ENCODE data around the gene LPXN. TPM values are rescaled to one million over a fixed set of nuclear protein-coding genes. Genes with fewer than 3 reads are reported as not detected.
A peak's percentile ranks its signal among the peaks of the same experiment; 100 is the strongest.

LPXN gene
- total RNA-seq, result 5.0 TPM
- long read RNA-seq, partial matches to known transcripts, result 0 of 2 reads
- long read RNA-seq, other reads (novel, unspliced or antisense), result 2 of 2 reads

DNA sequence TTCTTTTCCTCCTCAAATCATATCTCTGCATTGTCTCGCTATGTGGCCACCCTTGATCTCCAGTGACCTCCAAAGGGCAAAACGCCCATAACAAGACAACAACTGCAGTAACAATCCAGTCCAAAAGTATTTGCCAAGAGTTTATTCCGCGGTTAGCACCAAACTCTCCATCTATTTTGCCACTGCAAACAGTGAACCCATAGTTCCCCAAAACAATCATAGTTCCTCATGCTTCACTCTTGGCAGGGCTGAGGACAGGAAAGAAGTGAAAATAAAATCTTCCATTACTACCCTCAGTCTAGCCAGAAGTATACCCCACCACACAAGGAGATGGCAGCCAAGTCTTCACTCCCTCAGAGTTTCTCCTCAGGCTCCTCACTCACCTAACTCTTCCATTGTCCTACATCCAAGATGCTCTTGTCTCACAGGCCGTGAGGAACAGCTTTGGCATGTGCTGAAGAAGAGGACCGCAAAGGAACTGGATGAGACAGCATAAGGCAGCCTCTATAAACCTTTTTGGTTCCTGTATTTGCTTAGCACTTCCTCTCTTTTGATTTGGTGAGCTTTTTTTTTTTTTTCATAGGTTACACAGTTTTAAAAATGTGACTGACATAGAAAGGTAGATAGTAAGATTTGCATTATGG is at the start of gene LPXN:
TSS of gene LPXN (minus strand) at position 480 of the 644 bp plus-strand sequence. CDS start at position 396, 84 bp downstream.
- intact Hi-C loops (cut with micrococcal nuclease), result loop anchor here (10.0 kb wide), 1 partner anchor 49 kb away; the partner anchor contains the start of gene CNTF
- ATAC-seq (no peak), DNase-seq (no peak)

DNA sequence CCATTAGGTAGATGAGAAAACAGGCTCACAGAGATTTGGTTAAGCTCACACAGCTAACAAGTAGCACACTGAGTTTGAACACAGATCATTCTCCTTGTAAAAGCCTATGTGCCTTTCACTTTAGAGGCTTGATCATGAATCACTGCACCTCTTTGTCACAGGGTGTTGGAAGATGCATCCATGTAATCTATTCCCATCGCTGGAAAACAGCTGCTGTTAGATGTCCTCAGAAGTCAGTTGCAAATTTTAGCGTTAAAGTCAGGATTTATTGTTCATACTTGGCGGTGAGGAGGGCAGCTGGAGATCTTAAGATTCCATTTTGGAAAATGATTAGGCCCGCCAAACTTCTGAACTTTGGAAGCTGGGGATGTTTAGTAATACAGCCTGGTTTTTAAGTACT is 49.4 kb upstream of the LPXN start:
- ATAC-seq, result no peak
- no peak for DNase-seq
- intact Hi-C loops (cut with micrococcal nuclease), result loop anchor here (10.0 kb wide), 1 partner anchor 50 kb away; the partner anchor contains the start of genes LPXN and ZFP91

- intact Hi-C loops (cut with micrococcal nuclease), result loop anchor here (10.0 kb wide), 1 partner anchor 48 kb away; the partner anchor contains the start of genes LPXN and ZFP91
- DNase-seq, result no peak
- peak; percentile 67 for ATAC-seq
Observed at GRCh38 chr11:58622344-58622743, 46.7 kb upstream of the LPXN start, which contains the start of gene CNTF. Gene CNTF (plus strand): TSS chr11:58622665. CDS start chr11:58622753, 88 bp downstream.

GRCh38 chr11:58621586-58622262 is 46.1 kb upstream of the LPXN start:
- DNase-seq (no peak), ATAC-seq (no peak)
- intact Hi-C loops (cut with micrococcal nuclease), result loop anchor here (10.0 kb wide), 1 partner anchor 47 kb away; the partner anchor contains the start of genes LPXN and ZFP91

DNA sequence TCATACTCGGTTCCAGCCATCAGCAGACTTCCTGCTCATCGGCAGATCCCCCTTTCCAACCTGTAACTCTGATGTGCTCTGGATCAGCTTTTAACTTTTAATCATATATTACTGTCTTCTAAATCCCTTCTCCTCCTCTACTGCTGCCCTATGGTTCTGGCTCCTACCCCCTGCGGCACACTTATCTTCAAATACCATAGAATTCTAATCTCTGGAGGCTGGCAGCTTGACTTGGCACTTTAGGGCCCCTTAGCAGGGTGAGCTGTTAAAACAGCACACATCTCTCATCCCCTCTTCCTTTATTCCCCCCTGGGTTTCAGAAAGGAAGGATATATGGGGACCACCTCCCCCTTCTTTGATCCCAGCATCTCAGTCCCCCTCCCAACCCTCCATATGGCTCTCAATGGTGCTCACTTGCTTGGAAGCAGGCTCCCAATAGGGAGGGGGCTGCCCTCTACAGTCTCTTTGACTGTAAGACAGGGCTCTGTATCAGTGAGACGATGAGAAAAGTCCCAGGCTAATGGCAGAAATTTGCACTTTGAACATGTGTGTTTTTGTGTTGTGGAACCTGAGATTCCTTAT is 42.4 kb upstream of the LPXN start:
- intact Hi-C loops (cut with micrococcal nuclease), result no loop called here
- ATAC-seq, result peak; percentile 68
- DNase-seq, result no peak

- DNase-seq (peak; percentile 51), ATAC-seq (peak; percentile 76)
Observed at GRCh38 chr11:58616594-58616993, 40.9 kb upstream of the LPXN start.

DNA sequence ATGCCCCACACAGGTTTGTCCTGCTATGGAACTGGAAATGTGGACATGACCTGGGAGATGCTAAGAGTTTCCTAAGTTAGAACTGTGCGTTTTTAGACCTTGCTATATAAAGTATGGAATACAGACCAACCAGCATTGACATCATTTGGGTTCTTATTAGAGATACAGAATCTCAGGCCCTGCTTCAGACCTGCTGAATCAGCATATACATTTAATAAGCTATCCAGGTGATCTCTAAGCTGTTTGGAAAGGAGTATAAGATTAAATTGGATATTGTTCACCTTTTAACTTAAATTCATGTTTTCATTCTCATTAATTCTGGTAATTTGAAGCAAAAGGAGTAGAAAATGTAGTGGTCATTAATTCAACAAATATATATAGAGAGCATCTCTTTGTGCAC is 39.9 kb upstream of the LPXN start:
- intact Hi-C loops (cut with micrococcal nuclease), result no loop called here
- DNase-seq, result no peak
- no peak for ATAC-seq

More at GRCh38 chr11:58616594-58616993, 40.9 kb upstream of the LPXN start:
- intact Hi-C loops (cut with micrococcal nuclease), result no loop called here

GRCh38 chr11:58613228-58613627 is 37.6 kb upstream of the LPXN start:
- no peak for DNase-seq
- intact Hi-C loops (cut with micrococcal nuclease), result no loop called here
- ATAC-seq, result no peak

DNA sequence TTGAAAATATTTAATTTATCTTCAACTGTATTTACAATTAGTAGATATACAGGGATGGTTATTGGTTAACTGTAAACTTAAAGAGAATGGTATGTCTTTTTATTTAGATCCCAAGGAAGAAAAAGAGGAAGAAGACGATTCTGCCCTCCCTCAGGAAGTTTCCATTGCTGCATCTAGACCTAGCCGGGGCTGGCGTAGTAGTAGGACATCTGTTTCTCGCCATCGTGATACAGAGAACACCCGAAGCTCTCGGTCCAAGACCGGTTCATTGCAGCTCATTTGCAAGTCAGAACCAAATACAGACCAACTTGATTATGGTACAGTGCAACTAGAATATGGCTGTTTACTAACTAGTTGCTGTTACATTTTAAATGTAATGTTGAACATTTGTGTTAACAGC is 34.1 kb upstream of the LPXN start:
- DNase-seq (no peak), ATAC-seq (no peak)
- intact Hi-C loops (cut with micrococcal nuclease), result no loop called here

DNA sequence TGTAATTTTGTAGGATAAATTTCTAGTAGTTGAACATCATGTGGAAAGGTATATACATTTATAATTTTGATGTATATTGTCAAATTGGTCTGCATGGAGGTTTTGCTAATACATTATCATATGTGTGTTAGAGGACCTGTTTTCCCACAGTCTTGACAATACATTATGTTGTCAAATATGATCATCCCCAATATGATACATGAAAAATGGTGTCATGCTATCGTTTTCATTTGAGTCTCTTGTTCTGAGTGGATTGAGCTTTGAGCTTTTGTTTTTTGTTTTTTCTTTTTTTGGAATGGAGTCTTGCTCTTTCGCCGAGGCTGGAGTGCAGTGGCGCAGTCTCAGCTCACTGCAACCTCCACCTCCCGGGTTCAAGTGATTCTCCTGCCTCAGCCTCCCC is 32.7 kb upstream of the LPXN start:
- ATAC-seq (no peak), DNase-seq (no peak)
- intact Hi-C loops (cut with micrococcal nuclease), result no loop called here

GRCh38 chr11:58606930-58607714 is 31.5 kb upstream of the LPXN start:
- DNase-seq (no peak), ATAC-seq (no peak)
- intact Hi-C loops (cut with micrococcal nuclease), result no loop called here

DNA sequence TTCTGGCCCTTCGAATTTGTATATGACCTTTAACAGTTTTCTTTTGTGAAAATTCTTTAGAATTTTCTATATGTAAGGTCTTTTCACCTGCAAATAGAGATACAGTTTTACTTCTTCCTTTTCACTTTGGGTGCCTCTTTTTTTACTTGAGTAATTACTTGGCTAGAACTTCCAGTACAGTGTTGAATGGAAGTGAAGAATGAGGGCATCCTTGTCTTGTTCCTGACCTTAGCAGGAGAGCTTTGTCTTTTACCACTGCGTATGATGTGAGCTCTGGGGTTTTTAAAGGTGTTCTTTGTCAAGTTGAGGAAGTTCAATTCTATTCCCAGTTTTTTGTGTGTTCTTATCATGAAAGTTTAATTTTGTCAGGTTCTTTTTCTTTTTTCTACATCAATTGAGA is 24.9 kb upstream of the LPXN start:
- DNase-seq (no peak), ATAC-seq (no peak)
- intact Hi-C loops (cut with micrococcal nuclease), result no loop called here

DNA sequence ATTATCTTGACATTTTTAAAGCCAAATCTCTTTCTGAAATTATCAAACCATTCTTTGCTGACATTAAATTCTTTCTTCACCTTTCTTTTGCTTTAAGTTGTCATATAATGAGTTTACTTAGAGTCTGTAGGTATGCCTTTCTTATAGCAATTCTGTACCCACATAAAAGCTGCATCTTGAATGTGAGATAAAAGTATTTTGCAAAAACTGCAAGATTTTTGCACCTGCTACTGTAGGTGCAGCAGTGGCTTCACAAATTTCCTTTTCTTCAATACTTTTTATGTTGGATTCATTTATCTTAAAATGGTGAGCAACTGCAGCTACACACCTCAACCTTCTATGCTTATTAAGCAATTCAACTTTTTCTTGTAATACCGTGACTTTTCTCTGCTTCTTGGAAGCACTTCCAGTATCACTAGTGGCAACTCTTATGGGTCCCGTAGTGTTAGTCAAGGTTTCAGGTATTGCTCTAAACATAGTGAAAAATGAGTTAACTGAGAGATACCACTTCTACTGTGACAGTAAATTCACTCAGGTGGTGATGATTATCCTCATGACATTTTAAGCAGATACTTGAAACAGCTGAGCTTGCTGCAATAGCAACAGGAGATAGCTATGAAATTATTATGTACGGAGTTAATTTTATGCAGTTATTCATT is 22.0 kb upstream of the LPXN start:
- DNase-seq, result no peak
- intact Hi-C loops (cut with micrococcal nuclease), result no loop called here
- no peak for ATAC-seq

DNA sequence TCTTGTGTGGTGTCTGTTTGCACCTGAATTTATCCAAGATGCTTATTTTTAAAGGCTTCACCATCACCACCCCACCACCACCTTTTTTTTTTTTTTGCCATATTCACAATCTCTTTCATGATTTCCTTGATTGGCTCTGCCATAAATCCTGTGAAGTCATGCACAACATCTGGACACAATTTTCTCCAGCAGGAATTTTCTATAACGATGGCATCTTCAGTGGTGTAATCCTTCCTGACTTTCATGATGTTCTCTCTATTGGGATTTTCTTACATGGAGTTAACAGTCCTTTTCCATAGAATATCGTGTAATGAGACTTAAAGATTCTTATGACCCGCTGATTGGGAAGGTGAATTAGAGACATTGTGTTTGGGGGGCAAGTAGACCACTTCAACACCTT is 21.0 kb upstream of the LPXN start:
- ATAC-seq (no peak), DNase-seq (no peak)
- intact Hi-C loops (cut with micrococcal nuclease), result no loop called here

DNA sequence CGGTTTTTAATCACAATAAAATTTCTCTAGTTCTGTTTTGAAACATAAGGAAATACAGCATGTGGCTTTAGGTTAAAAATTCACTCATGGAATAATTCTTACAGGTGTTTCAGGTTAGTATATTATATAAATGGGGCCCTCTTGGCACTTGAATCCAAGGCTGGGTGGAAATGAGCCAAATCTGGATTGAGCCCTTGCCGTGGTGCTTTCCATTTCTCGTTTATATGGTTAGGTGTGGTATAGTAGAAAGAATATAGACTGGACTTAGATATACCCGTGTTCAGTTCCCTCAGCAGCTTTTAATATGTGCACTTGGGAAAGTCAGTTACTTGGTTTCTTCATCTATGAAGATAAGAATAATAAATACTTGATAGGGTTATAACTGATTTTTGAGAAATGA is 19.2 kb upstream of the LPXN start:
- no peak for DNase-seq
- intact Hi-C loops (cut with micrococcal nuclease), result no loop called here
- no peak for ATAC-seq

- intact Hi-C loops (cut with micrococcal nuclease), result no loop called here
- ATAC-seq (peak; percentile 41), DNase-seq (no peak)
Observed at GRCh38 chr11:58592760-58593472, 17.3 kb upstream of the LPXN start.

DNA sequence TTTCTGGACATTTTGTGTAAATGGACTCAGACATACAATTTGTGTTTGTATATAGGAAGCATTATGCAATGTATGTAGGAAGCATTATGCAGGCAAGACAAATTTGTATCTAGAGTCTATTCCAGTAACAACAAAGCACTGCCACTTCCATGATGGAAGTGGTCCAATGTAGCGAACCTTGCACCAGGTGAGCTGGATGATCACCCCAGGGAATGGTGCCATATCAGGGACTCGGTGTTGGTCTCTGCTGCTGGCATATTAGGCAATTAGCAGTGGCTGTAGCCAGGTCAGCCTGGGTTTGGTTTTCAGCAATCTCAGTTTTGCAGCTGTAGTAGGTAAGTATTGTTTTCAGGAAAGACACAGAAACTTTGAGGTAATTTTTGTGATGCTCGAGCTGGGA is 16.0 kb upstream of the LPXN start:
- DNase-seq (no peak), ATAC-seq (no peak)
- intact Hi-C loops (cut with micrococcal nuclease), result no loop called here

- intact Hi-C loops (cut with micrococcal nuclease), result no loop called here
- no peak for ATAC-seq
- no peak for DNase-seq
Observed at GRCh38 chr11:58586998-58587397, 11.3 kb upstream of the LPXN start.

Measured in left ventricle myocardium superior (tissue), 1 donor.